ENCODE data around the gene ACOT6.
"Not testable (repeated sequence)": the region's sequence is repeated elsewhere in the genome, so short reads cannot be mapped to it uniquely, and the experiment has no call there.

- TF ChIP-seq EZH2 (IDR thresholded peaks at IDR 0.05; ENCODE audit: borderline replicate concordance); CTCF (IDR thresholded peaks at IDR 0.05; ENCODE audit: poor library complexity); EZH2phosphoT487 (IDR thresholded peaks at IDR 0.05; ENCODE audit: low read depth, severe bottlenecking, unreplicated experiment): not testable (repeated sequence)
Observed at GRCh38 chr14:73568886-73569184, 43.5 kb upstream of the ACOT6 start.

All from hepatocyte (in vitro differentiated cells).